AG20443 (cell line): ENCODE measurements around the gene GALNT10.

Experiments used
- DNase-seq: peaks from one replicate; pipeline ENCODE4 v3.0.0; 2012; ENCODE audit warnings: low spot score, mixed read lengths

The GALNT10 gene

DNA sequence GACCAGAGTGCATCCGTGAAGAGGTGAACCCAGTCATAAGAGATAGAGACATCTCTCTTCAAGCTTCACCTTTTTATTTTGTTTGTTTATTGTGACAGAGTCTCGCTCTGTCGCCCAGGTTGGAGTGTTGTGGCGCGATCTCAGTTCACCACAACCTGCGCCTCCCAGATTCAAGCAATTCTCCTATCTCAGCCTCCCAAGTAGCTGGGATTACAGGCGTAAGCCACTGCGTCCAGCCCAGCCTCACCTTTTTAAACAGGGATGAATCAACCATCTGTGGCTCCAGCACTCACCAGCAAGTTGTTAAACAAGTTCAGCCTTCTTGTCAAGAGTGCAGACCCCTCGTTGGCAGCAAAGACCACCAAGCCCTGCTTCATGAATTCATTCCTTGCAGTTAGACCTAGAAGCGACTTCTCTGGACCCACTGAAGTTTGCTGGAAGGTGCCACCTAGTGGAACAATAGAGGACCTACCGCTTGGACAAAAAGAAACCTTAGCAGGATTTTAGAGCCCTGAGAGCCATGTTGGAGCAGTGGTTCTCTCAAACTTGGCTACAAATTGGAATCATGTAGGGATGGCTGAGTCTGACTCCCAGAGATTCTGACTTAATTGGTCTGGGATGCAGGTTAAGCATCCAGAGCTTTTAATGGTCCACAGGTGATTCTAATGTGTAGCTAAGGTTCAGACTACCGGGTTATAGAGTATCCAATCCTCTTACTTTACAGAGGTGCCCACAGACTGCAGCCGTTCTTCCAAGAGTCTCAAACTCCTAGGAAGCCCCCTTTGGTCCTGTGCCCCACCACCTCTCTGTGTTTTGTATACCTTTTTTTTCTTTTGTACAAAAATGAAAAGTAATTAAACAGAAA is 10.5 kb upstream of the GALNT10 start:
- peak; percentile 75 for DNase-seq

DNA sequence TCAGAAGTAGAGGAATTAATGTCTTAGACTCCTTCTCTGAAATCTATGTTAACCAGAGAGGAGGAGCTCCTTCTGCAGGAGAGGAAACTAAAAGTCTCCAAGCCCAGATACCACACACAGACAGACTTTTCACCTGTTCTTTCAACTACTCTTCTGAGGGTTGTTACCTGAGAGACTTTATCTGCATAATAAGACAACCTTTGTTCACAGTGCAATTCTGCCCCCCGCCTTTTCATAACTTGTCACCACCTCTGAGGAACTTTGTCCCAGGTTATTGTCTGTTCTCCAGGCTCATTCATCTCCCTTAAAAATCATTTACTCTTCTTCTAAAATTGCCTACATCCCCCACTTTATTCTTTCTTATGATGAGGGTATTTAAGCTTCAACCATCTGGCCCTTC is 9.4 kb upstream of the GALNT10 start:
- DNase-seq = no peak

DNA sequence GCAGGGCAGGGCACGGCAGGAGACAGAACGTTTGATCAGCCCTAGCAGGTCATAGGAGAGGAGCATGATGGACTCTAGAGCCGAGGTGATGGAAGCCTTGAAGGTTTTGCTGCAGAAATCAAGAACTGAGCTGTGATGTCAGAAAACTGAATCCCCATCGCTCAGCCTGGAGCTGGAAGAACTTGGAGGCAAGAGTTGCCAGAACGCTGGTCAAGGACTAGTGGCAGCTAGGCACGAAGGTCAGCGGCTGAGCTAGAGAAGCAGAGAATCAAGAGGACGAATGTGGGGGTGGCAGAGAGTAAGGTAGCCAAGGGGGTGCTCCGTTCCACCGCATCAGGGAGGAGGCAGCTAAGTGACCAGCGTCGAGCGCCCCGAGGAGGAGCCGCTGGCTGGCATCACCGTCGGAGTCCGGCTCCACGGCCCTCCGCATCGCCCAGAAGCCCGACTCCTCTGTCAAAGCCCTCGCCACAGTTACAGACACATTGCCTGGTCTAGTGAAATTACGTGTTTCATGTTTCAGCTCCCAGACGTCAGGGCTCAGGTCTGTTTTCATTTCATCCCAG is 1.2 kb upstream of the GALNT10 start:
- peak; percentile 42 for DNase-seq

GRCh38 chr5:154189819-154190594 is 526 bp upstream of the GALNT10 start:
- DNase-seq = peak; percentile 95

DNA sequence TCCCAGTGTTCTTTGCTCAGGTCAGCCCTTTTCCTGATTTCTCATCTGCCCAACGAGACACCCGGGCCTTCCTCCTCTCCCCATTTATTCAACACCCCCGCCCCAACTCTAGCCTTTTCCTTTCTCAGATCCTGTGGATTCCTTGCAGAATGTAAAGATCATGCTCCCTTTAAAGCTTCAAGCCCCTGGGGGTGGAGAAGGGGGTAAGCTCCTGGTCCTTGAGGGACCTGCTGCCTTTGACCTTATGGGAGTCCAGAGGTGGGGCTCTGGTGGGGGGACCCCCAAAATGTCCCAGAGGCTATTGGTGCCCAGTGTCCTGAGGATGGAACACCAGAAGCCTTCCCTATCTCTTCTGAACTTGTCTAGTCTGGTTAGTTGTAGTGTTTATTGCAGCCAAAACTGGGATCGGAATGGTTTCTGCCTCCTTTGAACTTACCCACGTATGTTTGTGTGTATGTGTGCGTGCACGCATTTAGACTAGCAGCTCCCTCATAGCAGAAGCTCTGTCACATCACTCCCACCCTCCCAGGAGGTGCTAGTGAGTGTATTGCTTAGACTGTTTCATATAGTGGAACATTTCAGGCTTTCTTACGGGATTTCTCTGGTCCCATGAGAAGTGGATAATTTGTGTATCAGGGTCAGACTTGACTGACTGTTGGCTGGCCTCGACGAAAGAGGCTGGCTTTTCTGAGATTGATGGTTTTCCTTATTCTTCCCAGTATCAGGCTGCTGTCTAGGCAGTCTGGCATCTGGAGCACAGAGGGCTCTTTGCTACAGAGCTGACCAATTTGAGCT is 1.1 kb downstream of the GALNT10 start:
- DNase-seq = peak; percentile 31

- DNase-seq = no peak
Observed at GRCh38 chr5:154193283-154193682, 2.8 kb downstream of the GALNT10 start.

- peak; percentile 23 for DNase-seq
Observed at GRCh38 chr5:154193701-154194121, 3.2 kb downstream of the GALNT10 start.

- peak; percentile 59 for DNase-seq
Observed at GRCh38 chr5:154194345-154195329, 4.1 kb downstream of the GALNT10 start.

DNA sequence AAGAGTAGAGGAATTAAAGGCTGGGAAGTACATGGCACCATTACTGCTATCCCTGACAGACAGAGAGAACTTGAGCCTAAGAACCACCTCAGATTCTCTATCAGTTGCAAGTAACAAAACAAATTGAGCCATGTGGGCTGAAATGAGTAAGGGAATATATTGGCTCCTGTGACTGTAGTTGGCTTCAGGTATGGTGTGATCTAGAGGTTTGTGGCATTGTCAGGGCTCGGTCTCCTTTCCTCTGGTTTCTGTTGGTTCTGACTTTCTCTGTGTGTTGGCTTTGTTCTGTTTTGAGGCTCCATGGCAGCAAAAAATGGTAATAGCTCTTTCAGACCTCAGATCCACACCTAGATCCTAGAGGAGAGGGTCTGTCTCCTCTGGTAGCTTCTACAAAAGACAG is 5.7 kb downstream of the GALNT10 start:
- DNase-seq = no peak

- no peak for DNase-seq
Observed at GRCh38 chr5:154196955-154197652, 6.6 kb downstream of the GALNT10 start.

DNA sequence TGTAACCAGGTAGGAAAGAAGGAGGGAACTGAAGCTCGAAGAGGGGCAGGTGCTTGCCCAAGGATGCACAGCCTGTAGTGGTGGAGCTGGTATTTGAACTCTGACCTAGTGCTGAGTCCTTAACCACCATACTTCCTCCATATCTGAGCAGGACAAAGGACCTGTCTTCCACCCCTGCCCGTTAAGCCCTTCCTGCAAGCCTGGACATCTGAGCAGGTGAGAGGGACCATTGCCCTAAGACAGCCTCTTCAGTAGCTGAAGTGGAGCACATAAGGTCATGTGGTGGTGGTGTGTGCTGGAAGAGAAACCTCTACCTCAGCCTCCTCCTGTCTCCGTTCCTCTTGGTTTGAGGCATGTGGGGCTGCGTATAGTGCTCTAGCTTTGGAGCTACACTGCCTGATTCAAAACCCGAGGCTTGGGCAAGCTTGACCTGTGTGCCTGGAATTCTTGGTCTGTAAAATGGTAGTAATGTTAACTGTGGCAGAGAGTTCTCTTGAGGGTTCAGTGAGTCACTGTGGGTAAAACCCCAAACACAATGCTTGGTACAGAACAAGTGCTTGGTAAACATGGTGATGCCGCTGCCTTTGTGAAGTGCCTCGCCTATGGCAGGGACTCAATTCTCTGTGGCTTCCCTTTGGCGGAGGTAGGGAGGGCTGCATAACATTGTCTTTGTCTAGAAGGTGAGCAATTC is 7.4 kb downstream of the GALNT10 start:
- no peak for DNase-seq

- DNase-seq = peak; percentile 59
Observed at GRCh38 chr5:154198611-154199230, 8.2 kb downstream of the GALNT10 start.

DNA sequence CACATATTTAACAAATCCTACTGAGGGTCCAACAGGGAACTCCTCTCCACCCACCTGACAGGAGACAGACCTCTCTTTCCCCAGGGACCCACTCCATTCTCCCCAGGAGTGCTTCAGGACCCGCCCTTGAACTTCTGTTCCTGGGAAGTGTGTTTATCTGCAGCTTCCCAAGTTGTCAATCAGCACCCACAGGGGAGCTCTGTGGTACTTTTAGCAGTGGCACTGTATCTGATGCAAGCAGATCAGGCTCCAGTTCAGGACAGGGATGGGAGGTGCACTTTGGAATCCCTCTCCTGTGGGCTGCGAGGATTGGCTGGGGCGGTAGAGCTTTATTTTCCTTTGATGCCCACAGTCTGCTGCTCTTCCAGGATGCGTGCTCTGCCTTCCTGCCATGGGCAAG is 8.7 kb downstream of the GALNT10 start:
- DNase-seq = no peak

GRCh38 chr5:154199671-154200220 is 9.2 kb downstream of the GALNT10 start:
- DNase-seq = no peak

- no peak for DNase-seq
Observed at GRCh38 chr5:154200221-154200620, 9.7 kb downstream of the GALNT10 start.

DNA sequence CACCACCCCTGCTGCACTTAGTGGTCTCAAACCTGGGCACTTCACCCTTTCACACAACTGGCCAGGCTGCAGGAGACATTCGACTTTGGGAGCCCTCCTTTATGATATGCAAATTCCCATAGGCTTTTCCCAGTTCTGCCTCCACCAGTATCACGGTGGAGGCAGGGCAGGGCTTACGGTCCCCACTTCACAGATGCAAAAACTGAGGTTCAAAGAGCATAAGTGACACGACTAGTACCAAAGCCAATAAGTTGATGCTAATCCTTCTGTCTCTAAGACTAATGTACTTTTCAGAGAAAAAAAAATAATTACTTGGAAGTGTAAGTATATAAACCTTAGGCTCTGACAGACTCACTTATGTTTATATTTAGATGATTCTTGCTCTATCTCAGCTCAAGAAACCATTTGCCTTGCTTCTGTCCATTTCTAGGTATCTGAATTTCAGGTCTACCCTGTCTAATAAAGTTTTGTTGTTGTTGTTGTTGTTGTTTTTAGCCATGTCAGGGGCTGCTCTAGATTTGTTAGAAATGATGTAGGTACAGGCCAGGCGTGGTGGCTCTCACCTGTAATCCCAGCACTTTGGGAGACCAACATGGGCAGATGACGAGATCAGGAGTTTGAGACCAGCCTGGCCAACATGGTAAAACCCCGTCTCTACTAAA is 10.7 kb downstream of the GALNT10 start:
- no peak for DNase-seq

- DNase-seq = no peak
Observed at GRCh38 chr5:154202379-154203260, 12.1 kb downstream of the GALNT10 start.
